T-helper 2 cell (primary cell): ENCODE results near the gene NMNAT1.
"Not testable (repeated sequence)": the region's sequence is repeated elsewhere in the genome, so short reads cannot be mapped to it uniquely, and the experiment has no call there.

Experiments used
- DNase-seq, 5 experiments: peaks; one replicate each; pipeline versions ENCODE4 v3.0.0 to v3.0.0-alpha.2; 2012 to 2022

NMNAT1 gene

GRCh38 chr1:10020086-10020485, 76.8 kb downstream of the NMNAT1 start:
- DNase-seq: no peak

GRCh38 chr1:10020678-10021077, 77.4 kb downstream of the NMNAT1 start:
- DNase-seq: not testable (repeated sequence)

- not testable (repeated sequence) for DNase-seq
These were observed 78.7 kb downstream of the NMNAT1 start for GRCh38 chr1:10021992-10022391.

GRCh38 chr1:10022656-10023055, 79.4 kb downstream of the NMNAT1 start:
- no peak for DNase-seq

GRCh38 chr1:10025354-10025753, 82.1 kb downstream of the NMNAT1 start:
- no peak for DNase-seq

- no peak for DNase-seq
These were observed 83.8 kb downstream of the NMNAT1 start for GRCh38 chr1:10027027-10027426.

- not testable (repeated sequence) for DNase-seq
These were observed 85.8 kb downstream of the NMNAT1 start for GRCh38 chr1:10028956-10029500.

GRCh38 chr1:10031461-10031860, 88.2 kb downstream of the NMNAT1 start:
- DNase-seq: no peak

GRCh38 chr1:10032590-10033358, 89.5 kb downstream of the NMNAT1 start, which contains the start of gene UBE4B:
TSS of gene UBE4B (plus strand) at chr1:10032958. CDS start at chr1:10033671, 713 bp downstream.
- peak; percentile 97 to 99 (median 98) for DNase-seq

- no peak for DNase-seq
These were observed 90.1 kb downstream of the NMNAT1 start for GRCh38 chr1:10033359-10033845.
